H9 (cell line): Measurements from ENCODE around the gene PRTFDC1. TPM values are rescaled to one million over a fixed set of nuclear protein-coding genes. Genes with fewer than 3 reads are reported as not detected.

Experiments
- DNase-seq: peaks from one replicate; pipeline ENCODE4 v3.0.0-alpha.2; 2017
- H2AFZ ChIP-seq: one replicate; pipeline ENCODE4 v1.6.1; 2013; ENCODE audit warnings: mild to moderate bottlenecking, low read length, control low read depth, moderate library complexity
- H2AK5ac ChIP-seq: 2 replicates; pipeline ENCODE4 v1.6.1; 2013; ENCODE audit warnings: low read length, control low read depth, mixed read lengths; ENCODE audit not compliant: insufficient read length
- H2BK120ac ChIP-seq: one replicate; pipeline ENCODE4 v1.6.1; 2013; ENCODE audit warnings: low read depth, mild to moderate bottlenecking, low read length, control low read depth, inconsistent platforms; ENCODE audit not compliant: poor library complexity, severe bottlenecking
- H2BK12ac ChIP-seq: 2 replicates; pipeline ENCODE4 v1.6.1; 2013; ENCODE audit warnings: low read length, control low read depth, mixed read lengths, low read depth; ENCODE audit not compliant: insufficient read length
- H2BK15ac ChIP-seq: 2 replicates; pipeline ENCODE4 v1.6.1; 2013; ENCODE audit warnings: low read depth, low read length, control low read depth
- H2BK20ac ChIP-seq: one replicate; pipeline ENCODE4 v1.6.1; 2013; ENCODE audit warnings: low read depth, mild to moderate bottlenecking, low read length, control low read depth, inconsistent platforms; ENCODE audit not compliant: poor library complexity, severe bottlenecking
- H2BK5ac ChIP-seq: 2 replicates; pipeline ENCODE4 v1.6.1; 2013; ENCODE audit warnings: low read length, control low read depth, mixed read lengths; ENCODE audit not compliant: insufficient read length
- H3K14ac ChIP-seq: 2 replicates; pipeline ENCODE4 v1.6.1; 2013; ENCODE audit warnings: low read length, control low read depth; ENCODE audit not compliant: insufficient read depth
- H3K18ac ChIP-seq: 2 replicates; pipeline ENCODE4 v1.6.1; 2013; ENCODE audit warnings: low read depth, mild to moderate bottlenecking, mixed read lengths, low read length, control low read depth; ENCODE audit not compliant: insufficient read length
- H3K23ac ChIP-seq: 2 replicates; pipeline ENCODE4 v1.6.1; 2013; ENCODE audit warnings: low read length, control low read depth, mixed read lengths, low read depth; ENCODE audit not compliant: insufficient read length
- H3K23me2 ChIP-seq: 2 replicates; pipeline ENCODE4 v1.6.1; 2013; ENCODE audit warnings: low read depth, mild to moderate bottlenecking, mixed read lengths, low read length, control low read depth; ENCODE audit not compliant: insufficient read length, poor library complexity, severe bottlenecking
- H3K27ac ChIP-seq: 2 replicates; pipeline ENCODE4 v1.5.1; 2013; ENCODE audit warnings: low read length, control low read depth, mixed read lengths, low read depth; ENCODE audit not compliant: insufficient read length
- H3K27me3 ChIP-seq: 2 replicates; pipeline ENCODE4 v1.6.1; 2013; ENCODE audit warnings: low read length, control low read depth, inconsistent platforms; ENCODE audit not compliant: insufficient read depth
- H3K4ac ChIP-seq: 2 replicates; pipeline ENCODE4 v1.6.1; 2013; ENCODE audit warnings: low read depth, mild to moderate bottlenecking, control low read depth, inconsistent platforms, low read length, moderate library complexity
- H3K4me1 ChIP-seq: 2 replicates; pipeline ENCODE4 v1.6.1; 2013; ENCODE audit warnings: low read length, control low read depth, inconsistent platforms; ENCODE audit not compliant: insufficient read depth
- H3K4me2 ChIP-seq: 2 replicates; pipeline ENCODE4 v1.6.1; 2013; ENCODE audit warnings: low read length, control low read depth, mixed read lengths; ENCODE audit not compliant: insufficient read length, insufficient read depth
- H3K56ac ChIP-seq: 2 replicates; pipeline ENCODE4 v1.6.1; 2013; ENCODE audit warnings: low read depth, mild to moderate bottlenecking, mixed read lengths, low read length, control low read depth; ENCODE audit not compliant: insufficient read length
- H3K79me1 ChIP-seq: 2 replicates; pipeline ENCODE4 v1.6.1; 2013; ENCODE audit warnings: low read depth, mild to moderate bottlenecking, moderate library complexity, low read length, control low read depth, inconsistent platforms; ENCODE audit not compliant: insufficient read depth, poor library complexity, severe bottlenecking
- H3K79me2 ChIP-seq: 2 replicates; pipeline ENCODE4 v1.6.1; 2013; ENCODE audit warnings: low read length, control low read depth, inconsistent platforms; ENCODE audit not compliant: insufficient read depth
- H3K9ac ChIP-seq: 2 replicates; pipeline ENCODE4 v1.6.1; 2013; ENCODE audit warnings: low read length, control low read depth, mixed read lengths; ENCODE audit not compliant: insufficient read length; ENCODE audit errors: extremely low read depth
- H3K9me3 ChIP-seq: one replicate; pipeline ENCODE4 v1.6.1; 2013; ENCODE audit warnings: low read depth, low read length, inconsistent platforms; ENCODE audit not compliant: control insufficient read depth
- H3T11ph ChIP-seq: one replicate; pipeline ENCODE4 v1.6.1; 2013; ENCODE audit warnings: mild to moderate bottlenecking, low read length, control low read depth, inconsistent platforms
- H4K20me1 ChIP-seq: one replicate; pipeline ENCODE4 v1.6.1; 2013; ENCODE audit not compliant: control insufficient read depth, insufficient read length, insufficient read depth
- H4K5ac ChIP-seq: 2 replicates; pipeline ENCODE4 v1.6.1; 2013; ENCODE audit warnings: low read depth, mild to moderate bottlenecking, mixed read lengths, low read length, control low read depth; ENCODE audit not compliant: insufficient read length
- H4K8ac ChIP-seq: replicated peaks from 2 replicates; pipeline ENCODE4 v1.6.1; 2013; ENCODE audit warnings: low read length, control low read depth, mixed read lengths, low read depth; ENCODE audit not compliant: insufficient read length
- H4K91ac ChIP-seq: 2 replicates; pipeline ENCODE4 v1.6.1; 2013; ENCODE audit warnings: low read depth, mild to moderate bottlenecking, moderate library complexity, mixed read lengths, low read length, control low read depth; ENCODE audit not compliant: insufficient read length
- H3K27ac Mint-ChIP-seq, 3 experiments: 2 replicates in 2 of 3; 3 replicates in 1 of 3; pipeline ENCODE4 v1.8.0; 2020 to 2021; ENCODE audit warnings: mixed read lengths in 3 of 3, mild to moderate bottlenecking in 1 of 3, moderate library complexity in 1 of 3
- H3K27me3 Mint-ChIP-seq: 2 replicates; pipeline ENCODE4 v1.8.0; 2021; ENCODE audit warnings: low read depth, mild to moderate bottlenecking, moderate library complexity, mixed read lengths
- H3K36me3 Mint-ChIP-seq, 3 experiments: 2 replicates in 2 of 3; 3 replicates in 1 of 3; pipeline ENCODE4 v1.8.0; 2020 to 2021; ENCODE audit warnings: low read depth in 3 of 3, mixed read lengths in 3 of 3; ENCODE audit not compliant: insufficient read depth in 1 of 3
- H3K4me1 Mint-ChIP-seq, 2 experiments: 2 replicates each; pipeline ENCODE4 v1.8.0; 2020; ENCODE audit warnings: mixed read lengths in 2 of 2
- H3K4me3 Mint-ChIP-seq, 2 experiments: 2 replicates in 1 of 2; 3 replicates in 1 of 2; pipeline ENCODE4 v1.8.0; 2020 to 2021; ENCODE audit warnings: mild to moderate bottlenecking in 2 of 2, mixed read lengths in 2 of 2, moderate library complexity in 1 of 2
- H3K9me3 Mint-ChIP-seq, 2 experiments: 2 replicates in 1 of 2; 3 replicates in 1 of 2; pipeline ENCODE4 v1.8.0; 2020; ENCODE audit warnings: mild to moderate bottlenecking in 2 of 2, mixed read lengths in 2 of 2, moderate library complexity in 1 of 2
- CTCF ChIP-seq: fragments of 200-600 bp; sonication (generic); conservative IDR thresholded peaks from 3 replicates; pipeline ENCODE4 v1.8.0; 2021; ENCODE audit warnings: antibody characterized with exemption, mild to moderate bottlenecking
- WGBS: extraction: QIAGEN DNeasy Blood & Tissue Kit; methylation state at CpG from one replicate; pipeline ENCODE4 v1.1.7; 2013; ENCODE audit warnings: missing lambda C conversion rate, low lambda C conversion rate, mixed read lengths; ENCODE audit not compliant: insufficient read length; ENCODE audit errors: extremely low coverage; 5-methylcytosine and 5-hydroxymethylcytosine counted together
- total RNA-seq: library from RNA; stranded (reverse); gene quantifications from 2 replicates; pipeline ENCODE4 v1.2.1, GENCODE V29; 2021

Gene PRTFDC1
- total RNA-seq, 1 experiment from 2014 or later, result 7.5 TPM

- Histone ChIP-seq H2BK12ac (no peak overlapping the region), H3K27me3 (no peaks in the 10 kb centered on the region), H3K4me1 (peaks cover 2% of the 10 kb centered on the region; the same call in 1 of the 2 replicates), H3T11ph (no peak overlapping the region), H3K14ac (no peak overlapping the region), H3K27ac (no peak overlapping the region), H2AK5ac (no peak overlapping the region), H3K4ac (no peak overlapping the region), H3K4me2 (no peak overlapping the region), H3K56ac (no peak overlapping the region), H3K23me2 (peaks cover 6% of the 10 kb centered on the region), H4K5ac (no peak overlapping the region), H2BK20ac (no peak overlapping the region), H2BK5ac (no peak overlapping the region), H2BK120ac (no peak overlapping the region), H3K9ac (no peak overlapping the region), H3K9me3 (no peaks in the 10 kb centered on the region), H3K79me1 (no peaks in the 10 kb centered on the region), H2AFZ (no peak overlapping the region), H4K20me1 (no peaks in the 10 kb centered on the region), H2BK15ac (no peak overlapping the region), H3K18ac (no peak overlapping the region), H3K79me2 (no peaks in the 10 kb centered on the region), H4K91ac (no peak overlapping the region), H3K23ac (no peak overlapping the region), H4K8ac (no peak overlapping the region)
- WGBS, result no CpG with 5 or more reads among the region's 4 CpGs
- Mint-ChIP-seq H3K4me1 (peaks cover 25 to 30% of the 10 kb centered on the region in 2 experiments), H3K4me3 (no peak overlapping the region), H3K36me3 (no peaks in the 10 kb centered on the region), H3K9me3 (no peaks in the 10 kb centered on the region; a peak in 2 of 5 replicates), H3K27me3 (no peaks in the 10 kb centered on the region), H3K27ac (no peak overlapping the region)
- TF ChIP-seq CTCF, result no peak
- DNase-seq, result no peak
These were observed 4.9 kb downstream of the PRTFDC1 start for GRCh38 chr10:24947304-24948097.
